ENCODE measurements around the gene ASPHD1.
"Not testable (repeated sequence)": the region's sequence is repeated elsewhere in the genome, so short reads cannot be mapped to it uniquely, and the experiment has no call there.

Gene ASPHD1

GRCh38 chr16:29907973-29908372, 7.7 kb downstream of the ASPHD1 start:
- no peak for DNase-seq (ENCODE audit: low read depth in 2 of 2)

GRCh38 chr16:29908719-29909220, 8.5 kb downstream of the ASPHD1 start:
- DNase-seq (ENCODE audit: low read depth in 2 of 2): no peak

GRCh38 chr16:29909391-29909790, 9.1 kb downstream of the ASPHD1 start:
- no peak for DNase-seq (ENCODE audit: low read depth in 2 of 2)

GRCh38 chr16:29909851-29910250, 9.6 kb downstream of the ASPHD1 start:
- not testable (repeated sequence) for DNase-seq (ENCODE audit: low read depth in 2 of 2)

- no peak for DNase-seq (ENCODE audit: low read depth in 2 of 2)
These were observed 10.8 kb downstream of the ASPHD1 start for GRCh38 chr16:29910819-29911675.

- DNase-seq (ENCODE audit: low read depth in 2 of 2): no peak
These were observed 11.4 kb downstream of the ASPHD1 start for GRCh38 chr16:29911676-29912010.

GRCh38 chr16:29912087-29912486, 11.8 kb downstream of the ASPHD1 start:
- DNase-seq (ENCODE audit: low read depth in 2 of 2): no peak

- no peak for DNase-seq (ENCODE audit: low read depth in 2 of 2)
These were observed 13.2 kb downstream of the ASPHD1 start for GRCh38 chr16:29913514-29913913.

- DNase-seq (ENCODE audit: low read depth in 2 of 2): no peak
These were observed 15.4 kb downstream of the ASPHD1 start for GRCh38 chr16:29915590-29916247.

- DNase-seq (ENCODE audit: low read depth in 2 of 2): no peak
These were observed 16.7 kb downstream of the ASPHD1 start for GRCh38 chr16:29916979-29917378.

- no peak for DNase-seq (ENCODE audit: low read depth in 2 of 2)
These were observed 20.2 kb downstream of the ASPHD1 start for GRCh38 chr16:29920288-29921033.

GRCh38 chr16:29921034-29921385, 20.7 kb downstream of the ASPHD1 start:
- DNase-seq (ENCODE audit: low read depth in 2 of 2): no peak

- no peak for DNase-seq (ENCODE audit: low read depth in 2 of 2)
These were observed 22.0 kb downstream of the ASPHD1 start for GRCh38 chr16:29922326-29922725.

GRCh38 chr16:29922986-29923501, 22.8 kb downstream of the ASPHD1 start:
- no peak for DNase-seq (ENCODE audit: low read depth in 2 of 2)

GRCh38 chr16:29925105-29925756, 24.9 kb downstream of the ASPHD1 start:
- no peak for DNase-seq (ENCODE audit: low read depth in 2 of 2)

- peak; percentile 78 to 87 for DNase-seq (ENCODE audit: low read depth in 2 of 2)
These were observed 25.8 kb downstream of the ASPHD1 start, which contains the start of gene KCTD13 for GRCh38 chr16:29925781-29926710. TSS of gene KCTD13 (minus strand) at chr16:29926226. CDS start at chr16:29926033, 193 bp downstream.

- DNase-seq (ENCODE audit: low read depth in 2 of 2): no peak
These were observed 26.4 kb downstream of the ASPHD1 start for GRCh38 chr16:29926711-29927052.

- no peak for DNase-seq (ENCODE audit: low read depth in 2 of 2)
These were observed 27.0 kb downstream of the ASPHD1 start for GRCh38 chr16:29927070-29927905.

GRCh38 chr16:29931750-29932149, 31.5 kb downstream of the ASPHD1 start:
- not testable (repeated sequence) for DNase-seq (ENCODE audit: low read depth in 2 of 2)

- no peak for DNase-seq (ENCODE audit: low read depth in 2 of 2)
These were observed 40.4 kb downstream of the ASPHD1 start for GRCh38 chr16:29940656-29941055.

All from stimulated activated CD4-positive, alpha-beta T cell treated with anti-CD3 and anti-CD28 coated beads, Interleukin-12 subunit alpha, Interleukin-12 subunit beta, amount 100 ng/mL, for 24 hours (primary cell).